Posterior vena cava (tissue), 2 donors: ENCODE measurements around the gene POTEJ. TPM values are rescaled to one million over a fixed set of nuclear protein-coding genes. Genes with fewer than 3 reads are reported as not detected.
A peak's percentile ranks its signal among the peaks of the same experiment; 100 is the strongest.
"Not testable (repeated sequence)": the region's sequence is repeated elsewhere in the genome, so short reads cannot be mapped to it uniquely, and the experiment has no call there.

Source experiments
- DNase-seq: peaks from one replicate; pipeline ENCODE4 v3.0.0-alpha.2; 2020; ENCODE audit warnings: low spot score
- intact Hi-C, 2 donors: fragments of 100-400 bp; cut with DNase I; formaldehyde crosslinking; loops; one replicate each; pipeline versions ENCODE4 v1.14.1 to v1.14.2; 2022 to 2023
- long read RNA-seq, 2 donors: library from polyadenylated mRNA; unstranded; transcript quantifications; one replicate each; pipeline ENCODE4 v2.0.0, GENCODE V29; 2020 to 2021
- total RNA-seq, 2 donors: library from RNA; stranded (reverse); fragmentation: NEBNext Ultra II Directional; extraction: Animal tissue kit (Norgen Biotek cat#: 25700); gene quantifications; one replicate each; pipeline ENCODE4 v1.2.1, GENCODE V29; 2021
- donor health status: DM: yes; HTN: yes; CAD: no.
- donor health status: DM: yes; HTN: yes; CAD: no.

Gene POTEJ
- not detected for total RNA-seq
- long read RNA-seq, donor 1: 0 reads
- long read RNA-seq, donor 2: 0 reads

- intact Hi-C loops, DNase-seq: not testable (repeated sequence)
Measured at GRCh38 chr2:130611140-130611539, at the start of gene POTEJ. Gene POTEJ (plus strand): TSS chr2:130611440. CDS start chr2:130611533, 93 bp downstream.

GRCh38 chr2:130566165-130566564 lies 45.1 kb upstream of the POTEJ start:
- DNase-seq, intact Hi-C loops: not testable (repeated sequence)

- DNase-seq, intact Hi-C loops: not testable (repeated sequence)
Measured at GRCh38 chr2:130571929-130572328, 39.3 kb upstream of the POTEJ start.

GRCh38 chr2:130574230-130574629 lies 37.0 kb upstream of the POTEJ start:
- intact Hi-C loops: not testable (repeated sequence)
- peak; percentile 23 for DNase-seq

- intact Hi-C loops, DNase-seq: not testable (repeated sequence)
Measured at GRCh38 chr2:130576209-130576784, 34.9 kb upstream of the POTEJ start.

- intact Hi-C loops: not testable (repeated sequence)
Measured at GRCh38 chr2:130577559-130577958, 33.7 kb upstream of the POTEJ start.

GRCh38 chr2:130579121-130579520 lies 32.1 kb upstream of the POTEJ start:
- DNase-seq: peak; percentile 40
- intact Hi-C loops: not testable (repeated sequence)

More at GRCh38 chr2:130577559-130577958, 33.7 kb upstream of the POTEJ start:
- not testable (repeated sequence) for DNase-seq

- intact Hi-C loops: not testable (repeated sequence)
- DNase-seq: peak; percentile 57
Measured at GRCh38 chr2:130581491-130581890, 29.7 kb upstream of the POTEJ start.

- intact Hi-C loops: not testable (repeated sequence)
- DNase-seq: peak; percentile 32
Measured at GRCh38 chr2:130582970-130583369, 28.3 kb upstream of the POTEJ start.

GRCh38 chr2:130583582-130583981 lies 27.7 kb upstream of the POTEJ start:
- DNase-seq: not testable (repeated sequence)

GRCh38 chr2:130584726-130585125 lies 26.5 kb upstream of the POTEJ start:
- peak; percentile 24 for DNase-seq

More at GRCh38 chr2:130583582-130583981, 27.7 kb upstream of the POTEJ start:
- intact Hi-C loops: not testable (repeated sequence)

GRCh38 chr2:130588688-130589458 lies 22.4 kb upstream of the POTEJ start:
- intact Hi-C loops, DNase-seq: not testable (repeated sequence)

More at GRCh38 chr2:130584726-130585125, 26.5 kb upstream of the POTEJ start:
- intact Hi-C loops: not testable (repeated sequence)

GRCh38 chr2:130590170-130590841 lies 20.9 kb upstream of the POTEJ start:
- DNase-seq, intact Hi-C loops: not testable (repeated sequence)

GRCh38 chr2:130590842-130591359 lies 20.3 kb upstream of the POTEJ start:
- intact Hi-C loops, DNase-seq: not testable (repeated sequence)

- intact Hi-C loops: not testable (repeated sequence)
- peak; percentile 34 for DNase-seq
Measured at GRCh38 chr2:130592791-130593414, 18.3 kb upstream of the POTEJ start.

- peak; percentile 30 for DNase-seq
Measured at GRCh38 chr2:130594011-130594410, 17.2 kb upstream of the POTEJ start.

GRCh38 chr2:130596757-130597156 lies 14.5 kb upstream of the POTEJ start:
- DNase-seq: peak; percentile 31
- intact Hi-C loops: not testable (repeated sequence)

More at GRCh38 chr2:130594011-130594410, 17.2 kb upstream of the POTEJ start:
- intact Hi-C loops: not testable (repeated sequence)

GRCh38 chr2:130597994-130598393 lies 13.2 kb upstream of the POTEJ start:
- intact Hi-C loops, DNase-seq: not testable (repeated sequence)

GRCh38 chr2:130598463-130598862 lies 12.8 kb upstream of the POTEJ start:
- intact Hi-C loops: not testable (repeated sequence)
- DNase-seq: peak; percentile 47
